ENCODE measurements around the gene STX17.

- TF ChIP-seq FOS (IDR thresholded peaks at IDR 0.05; ENCODE audit: borderline replicate concordance, insufficient read depth, low read length) (no peak), POLR2AphosphoS5 (IDR thresholded peaks at IDR 0.05; ENCODE audit: insufficient read depth, low read depth, low read length) (no peak), CTCF (IDR thresholded peaks at IDR 0.05; ENCODE audit: extremely low read depth in 1 of 2, insufficient read depth in 1 of 2, low read depth in 1 of 2, low read length in 2 of 2) (no peak), JUN (IDR thresholded peaks at IDR 0.05; ENCODE audit: borderline replicate concordance, insufficient read depth, insufficient read length, low read depth) (no peak), POLR2A (IDR thresholded peaks at IDR 0.05; ENCODE audit: low read depth, low read length) (no peak), MAX (IDR thresholded peaks at IDR 0.05; ENCODE audit: insufficient read depth, insufficient read length) (no peak)
These were observed 64.0 kb downstream of the STX17 start for GRCh38 chr9:99970481-99970880.
